Effector memory CD4-positive, alpha-beta T cell (primary cell): ENCODE results near the gene KMT2B.
A peak's percentile ranks its signal among the peaks of the same experiment; 100 is the strongest.

Experiments used
- DNase-seq, 3 donors: peaks; one replicate each; pipeline ENCODE4 v3.0.0-alpha.2; 2020
- H3K27ac ChIP-seq: 2 replicates; pipeline ENCODE4 v1.7.0; 2013; ENCODE audit warnings: mild to moderate bottlenecking, low read length, moderate library complexity; ENCODE audit not compliant: insufficient read depth, poor library complexity, severe bottlenecking
- H3K27me3 ChIP-seq: replicated peaks from 2 replicates; pipeline ENCODE4 v1.7.0; 2013; ENCODE audit warnings: mild to moderate bottlenecking, low read length; ENCODE audit not compliant: insufficient read depth, control insufficient read depth, poor library complexity, severe bottlenecking
- H3K36me3 ChIP-seq: 2 replicates; pipeline ENCODE4 v1.7.0; 2013; ENCODE audit warnings: mild to moderate bottlenecking, low read length, moderate library complexity; ENCODE audit not compliant: control insufficient read depth, insufficient read depth
- H3K4me1 ChIP-seq: 2 replicates; pipeline ENCODE4 v1.7.0; 2013; ENCODE audit warnings: low read length, mild to moderate bottlenecking; ENCODE audit not compliant: control insufficient read depth, insufficient read depth, poor library complexity, severe bottlenecking
- H3K4me3 ChIP-seq: 2 replicates; pipeline ENCODE4 v1.7.0; 2013; ENCODE audit warnings: low read length, low read depth, mild to moderate bottlenecking; ENCODE audit not compliant: insufficient read depth, poor library complexity, severe bottlenecking
- H3K9me3 ChIP-seq: 2 replicates; pipeline ENCODE4 v1.7.0; 2013; ENCODE audit warnings: mild to moderate bottlenecking, low read length, moderate library complexity; ENCODE audit not compliant: control insufficient read depth

The KMT2B gene

DNA sequence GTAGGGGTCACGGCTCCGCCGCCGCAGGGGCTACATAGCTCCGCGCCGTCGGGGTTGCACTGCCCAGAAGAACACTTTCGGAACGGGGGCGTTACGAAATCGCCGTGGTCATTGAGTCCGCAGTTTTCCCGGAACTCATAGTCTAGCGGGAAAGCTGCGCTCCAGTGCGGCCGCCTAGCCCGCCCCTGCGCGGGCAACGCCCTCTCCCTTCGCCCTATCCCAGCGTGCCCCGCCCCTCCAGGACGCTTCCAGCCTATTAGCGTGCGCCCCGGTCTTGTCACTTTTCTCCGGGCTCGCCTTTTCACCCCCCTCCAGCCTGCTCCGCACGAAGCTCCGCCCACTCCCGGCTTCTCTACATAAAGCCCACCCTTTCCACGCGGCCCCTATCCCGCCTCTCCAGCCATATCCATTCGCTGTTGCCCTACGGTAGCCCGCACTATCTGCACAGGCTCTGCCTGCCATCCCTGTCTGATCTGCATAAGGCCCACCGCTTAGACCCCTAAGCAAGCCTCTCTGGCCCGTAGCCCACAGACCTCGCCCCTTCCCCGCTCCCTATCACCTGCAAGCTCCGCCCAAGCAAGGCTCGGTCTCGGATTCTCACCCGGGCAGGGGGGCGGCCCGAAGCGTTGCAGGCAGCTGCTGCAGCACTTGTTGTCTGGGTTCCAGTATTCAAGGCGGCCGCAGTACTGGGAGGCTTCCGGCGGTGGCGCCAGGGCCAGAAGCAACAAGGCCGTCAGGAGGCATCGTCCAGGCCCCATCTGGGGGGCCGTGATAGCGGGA lies 22.8 kb downstream of the KMT2B start:
- Histone ChIP-seq H3K27me3 (no peaks in the 10 kb centered on the region), H3K9me3 (no peaks in the 10 kb centered on the region), H3K4me3 (peak overlapping the region; percentile 81), H3K27ac (peak overlapping the region; percentile 70), H3K36me3 (peaks cover 22% of the 10 kb centered on the region), H3K4me1 (peaks cover 35% of the 10 kb centered on the region)
- DNase-seq = peak; percentile 90 to 94 (median 91)

DNA sequence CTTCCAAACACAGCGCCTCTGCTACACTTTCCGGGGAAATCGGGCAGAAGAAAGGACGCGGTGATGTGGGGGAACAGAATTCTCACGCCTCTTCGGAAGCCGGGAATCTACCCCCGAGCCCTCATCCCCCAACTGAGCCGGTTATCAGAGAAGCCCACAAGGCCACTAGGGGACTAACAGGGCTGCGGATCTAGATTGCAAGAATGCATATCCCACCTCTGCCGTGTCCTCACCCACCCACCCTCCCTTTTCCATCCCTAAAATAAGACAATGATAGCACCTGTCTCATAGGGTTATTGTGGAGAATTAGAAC lies 23.4 kb downstream of the KMT2B start:
- H3K4me1 ChIP-seq = peaks cover 40% of the 10 kb centered on the region
- no peaks in the 10 kb centered on the region for H3K27me3 ChIP-seq
- H3K27ac ChIP-seq = peak overlapping the region; percentile 82
- peaks cover 22% of the 10 kb centered on the region for H3K36me3 ChIP-seq
- no peak for DNase-seq
- H3K9me3 ChIP-seq = no peaks in the 10 kb centered on the region
- peak overlapping the region; percentile 81 for H3K4me3 ChIP-seq

DNA sequence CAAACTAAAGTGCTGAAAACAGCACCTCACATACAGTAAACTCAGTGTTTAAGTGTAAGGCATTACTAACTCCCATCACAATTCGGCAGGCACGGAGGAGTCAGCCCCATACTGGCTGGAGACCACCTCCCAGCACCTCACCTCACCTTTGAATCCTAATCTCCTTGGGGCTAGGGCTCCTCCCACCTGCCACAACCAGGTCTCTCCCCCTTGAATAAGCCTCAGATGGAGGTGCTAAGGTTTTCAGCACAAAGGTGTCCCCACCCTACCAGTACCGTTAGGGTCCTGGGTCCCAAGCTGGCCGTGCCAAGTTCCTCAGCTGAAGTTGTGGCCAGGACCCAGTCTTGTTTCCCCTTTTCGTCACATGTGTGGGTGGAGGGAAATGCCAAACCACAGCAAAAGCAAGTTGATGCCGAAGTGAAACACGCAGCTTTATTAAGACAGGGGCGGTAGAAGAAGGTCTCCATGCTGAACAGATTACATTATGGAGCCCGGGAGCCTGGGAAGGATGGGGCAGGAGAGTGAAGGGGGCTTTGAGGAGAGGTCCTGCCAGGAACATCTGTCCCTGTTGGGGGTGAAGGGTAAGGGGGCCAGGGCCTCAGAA lies 24.4 kb downstream of the KMT2B start, which contains the start of gene IGFLR1:
IGFLR1 (minus strand) TSS at position 332 of the 604 bp plus-strand sequence. CDS start 1,272 bp downstream, outside the sequence.
- Histone ChIP-seq H3K27me3 (no peaks in the 10 kb centered on the region), H3K36me3 (peaks cover 15% of the 10 kb centered on the region), H3K27ac (peak within 1 kb of the TSS; percentile 82), H3K4me1 (peaks cover 40% of the 10 kb centered on the region), H3K4me3 (peak within 1 kb of the TSS; percentile 63), H3K9me3 (no peaks in the 10 kb centered on the region)
- peak; percentile 36 to 46 (median 45) for DNase-seq

DNA sequence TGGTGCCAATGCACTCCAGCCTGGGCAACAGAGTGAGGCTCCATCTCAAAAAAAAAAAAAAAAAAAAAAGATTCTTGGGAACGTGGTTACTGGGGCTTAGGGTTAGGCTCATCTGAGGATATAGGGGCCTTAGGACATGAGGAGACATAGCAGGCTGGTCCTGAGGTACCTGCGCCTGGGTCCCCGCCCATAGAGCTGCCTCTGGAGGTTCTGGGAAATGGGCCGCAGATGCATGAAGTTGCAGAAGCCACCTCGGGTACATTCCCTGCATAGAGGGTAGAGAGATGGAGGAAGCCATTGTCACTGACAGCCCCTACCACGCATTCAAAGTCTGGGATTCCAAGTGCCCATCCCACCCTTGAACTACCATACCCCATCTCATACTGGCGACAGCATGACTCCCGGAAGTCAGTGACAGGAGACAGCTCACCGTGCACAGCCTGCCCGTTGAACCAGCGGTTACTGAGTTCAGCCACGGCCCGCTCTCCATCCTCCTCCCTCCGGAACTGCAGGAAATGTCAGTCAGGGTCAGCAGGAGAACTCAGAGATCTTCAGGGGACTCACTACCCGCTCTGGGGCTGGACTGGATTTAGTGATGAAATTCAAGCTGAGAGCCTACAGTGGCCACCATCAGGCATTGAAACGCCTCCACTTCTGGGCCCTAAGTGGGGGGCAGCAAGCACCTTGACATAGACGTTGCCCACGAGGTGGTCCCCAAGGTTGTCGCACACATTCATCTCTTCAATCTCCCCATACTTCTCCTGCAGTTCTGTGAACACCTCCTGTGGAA lies 26.0 kb downstream of the KMT2B start:
- no peak for DNase-seq
- Histone ChIP-seq H3K36me3 (no peaks in the 10 kb centered on the region), H3K9me3 (no peaks in the 10 kb centered on the region), H3K27me3 (no peaks in the 10 kb centered on the region), H3K4me3 (peak overlapping the region; percentile 89), H3K27ac (peak overlapping the region; percentile 99), H3K4me1 (peaks cover 44% of the 10 kb centered on the region)

DNA sequence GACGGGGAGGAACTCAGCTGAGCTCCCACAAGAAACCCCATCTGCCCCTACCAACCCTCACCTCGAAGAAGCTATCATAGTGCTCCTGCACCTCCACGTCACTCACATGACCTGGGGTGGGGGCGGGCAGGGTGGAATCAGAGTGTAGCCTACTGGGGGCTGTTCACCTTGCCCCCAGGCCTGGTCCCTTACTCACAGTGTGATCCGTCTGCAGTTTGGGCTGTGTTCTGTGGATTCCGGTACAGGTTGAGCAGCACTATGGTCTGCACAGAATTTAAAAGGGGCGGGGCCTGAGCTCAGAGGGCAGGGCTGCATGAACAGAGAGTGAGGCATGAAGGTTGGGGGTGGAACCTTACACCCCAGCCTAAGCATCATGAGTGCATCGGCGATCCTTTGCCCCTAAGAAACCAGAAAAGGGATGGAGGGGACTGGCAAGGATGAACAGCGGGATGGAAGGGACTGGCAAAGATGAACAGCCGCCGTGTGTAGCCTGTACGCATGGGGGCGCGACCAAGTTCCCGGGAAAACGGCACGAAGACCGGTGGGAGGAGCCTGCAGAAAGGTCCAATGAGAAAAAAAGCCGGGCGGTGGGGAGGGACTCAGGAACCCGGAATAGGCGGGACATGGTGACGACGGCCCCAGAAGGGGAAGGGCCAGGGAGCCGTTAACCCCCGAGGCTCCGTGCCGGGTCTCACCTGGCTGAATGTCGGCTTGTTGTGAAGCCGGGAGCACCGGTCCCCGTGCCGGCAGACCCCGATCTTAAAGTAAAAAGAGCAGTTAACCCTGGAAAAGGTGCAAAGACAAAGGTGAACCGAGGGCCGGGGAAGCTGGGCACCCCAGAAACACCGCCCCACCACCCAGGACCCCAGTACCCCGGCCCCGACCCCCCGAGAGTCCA lies 26.9 kb downstream of the KMT2B start:
- Histone ChIP-seq H3K4me1 (peaks cover 44% of the 10 kb centered on the region), H3K4me3 (peak overlapping the region; percentile 89)
- peak; percentile 85 to 91 (median 91) for DNase-seq

DNA sequence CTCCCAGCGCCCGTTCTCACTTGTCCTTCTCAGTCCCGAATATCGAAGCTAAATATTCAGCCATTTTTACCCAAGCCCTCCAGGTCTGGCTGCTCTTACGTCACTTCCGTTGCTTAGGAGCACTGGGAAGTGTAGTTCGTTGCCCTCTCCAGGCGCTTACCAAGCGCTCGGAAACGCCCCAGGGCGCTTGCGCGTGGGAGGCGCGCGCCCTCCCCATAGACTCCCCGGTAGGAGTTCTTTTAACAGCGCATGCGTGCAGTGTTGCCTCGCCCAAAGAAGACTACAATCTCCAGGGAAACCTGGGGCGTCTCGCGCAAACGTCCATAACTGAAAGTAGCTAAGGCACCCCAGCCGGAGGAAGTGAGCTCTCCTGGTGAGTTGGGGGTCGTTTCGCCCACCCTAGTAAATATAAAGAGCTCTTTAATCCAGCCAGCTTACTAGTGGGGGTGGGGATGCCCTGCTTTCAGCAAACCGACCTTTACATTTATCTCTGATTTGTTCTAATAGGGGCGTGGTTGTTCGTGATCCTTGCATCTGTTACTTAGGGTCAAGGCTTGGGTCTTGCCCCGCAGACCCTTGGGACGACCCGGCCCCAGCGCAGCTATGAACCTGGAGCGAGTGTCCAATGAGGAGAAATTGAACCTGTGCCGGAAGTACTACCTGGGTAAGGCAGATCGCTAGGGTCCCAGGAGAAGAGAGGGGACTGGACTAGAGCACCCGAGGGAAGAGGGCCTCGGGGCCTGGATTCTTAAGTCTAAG lies 27.7 kb downstream of the KMT2B start, which contains the start of the genes PSENEN and U2AF1L4:
PSENEN (plus strand) TSS at position 324 of the 759 bp plus-strand sequence; CDS start at position 604, 280 bp downstream.
U2AF1L4 (minus strand) TSS at position 91 of the 759 bp plus-strand sequence; CDS start at position 64, 27 bp downstream.
- peaks cover 38% of the 10 kb centered on the region for H3K4me1 ChIP-seq
- H3K27me3 ChIP-seq = no peaks in the 10 kb centered on the region
- no peaks in the 10 kb centered on the region for H3K36me3 ChIP-seq
- no peaks in the 10 kb centered on the region for H3K9me3 ChIP-seq
- peak; percentile 96 to 97 (median 97) for DNase-seq
- H3K4me3 ChIP-seq = peak within 1 kb of the TSS; percentile 89
- H3K27ac ChIP-seq = peak within 1 kb of the TSS; percentile 99

More for the DNA sequence above, 26.9 kb downstream of the KMT2B start:
- no peaks in the 10 kb centered on the region for H3K9me3 ChIP-seq
- H3K27me3 ChIP-seq = no peaks in the 10 kb centered on the region
- H3K27ac ChIP-seq = peak overlapping the region; percentile 99
- H3K36me3 ChIP-seq = no peaks in the 10 kb centered on the region

DNA sequence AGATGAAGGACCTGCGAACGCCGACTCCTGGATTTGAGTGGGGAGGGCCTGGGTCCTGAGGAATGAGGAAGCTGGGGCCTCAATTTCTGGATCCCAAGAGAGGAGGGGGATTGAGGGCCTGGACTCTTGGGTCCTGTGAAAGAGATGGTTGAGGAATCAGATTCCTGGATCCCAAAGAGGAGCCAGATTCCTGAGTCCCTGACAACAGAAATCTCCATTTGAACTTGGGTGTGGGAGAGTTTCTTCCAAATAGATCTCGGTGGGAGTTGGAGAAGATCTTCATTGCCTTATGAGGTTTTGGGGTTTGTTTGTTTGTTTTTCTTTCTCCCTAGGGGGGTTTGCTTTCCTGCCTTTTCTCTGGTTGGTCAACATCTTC lies 28.3 kb downstream of the KMT2B start:
- H3K4me3 ChIP-seq = peak overlapping the region; percentile 89
- DNase-seq = no peak
- peaks cover 38% of the 10 kb centered on the region for H3K4me1 ChIP-seq
- H3K27me3 ChIP-seq = no peaks in the 10 kb centered on the region
- H3K36me3 ChIP-seq = no peaks in the 10 kb centered on the region
- H3K9me3 ChIP-seq = no peaks in the 10 kb centered on the region
- H3K27ac ChIP-seq = peak overlapping the region; percentile 99

DNA sequence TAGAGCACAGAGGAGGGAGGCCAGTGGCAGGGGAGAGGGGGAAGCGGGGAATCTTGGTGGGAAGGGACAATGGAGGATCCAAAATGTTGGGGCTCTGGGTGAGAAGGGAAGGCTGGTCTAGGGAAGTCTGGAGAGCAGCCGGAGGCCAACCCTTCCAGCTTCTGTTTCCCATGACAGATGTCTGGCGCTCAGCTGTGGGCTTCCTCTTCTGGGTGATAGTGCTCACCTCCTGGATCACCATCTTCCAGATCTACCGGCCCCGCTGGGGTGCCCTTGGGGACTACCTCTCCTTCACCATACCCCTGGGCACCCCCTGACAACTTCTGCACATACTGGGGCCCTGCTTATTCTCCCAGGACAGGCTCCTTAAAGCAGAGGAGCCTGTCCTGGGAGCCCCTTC lies 28.7 kb downstream of the KMT2B start:
- H3K27ac ChIP-seq = no peak overlapping the region
- H3K4me1 ChIP-seq = peaks cover 38% of the 10 kb centered on the region
- no peaks in the 10 kb centered on the region for H3K9me3 ChIP-seq
- no peaks in the 10 kb centered on the region for H3K36me3 ChIP-seq
- H3K27me3 ChIP-seq = no peaks in the 10 kb centered on the region
- DNase-seq = no peak
- H3K4me3 ChIP-seq = no peak overlapping the region
